HL-60 (cell line): ENCODE data around the gene NEUROG1.

Experiments
- CTCF ChIP-seq: IDR thresholded peaks from one replicate; pipeline ENCODE4 v1.5.1; 2011; ENCODE audit warnings: low read length, control low read depth, inconsistent platforms; ENCODE audit not compliant: insufficient read depth
- GABPA ChIP-seq: IDR thresholded peaks from 2 replicates; pipeline ENCODE4 v1.6.1; 2012; ENCODE audit warnings: low read depth
- POLR2AphosphoS5 ChIP-seq: IDR thresholded peaks from 2 replicates; pipeline ENCODE4 v1.6.1; 2012; ENCODE audit warnings: low read depth
- SPI1 ChIP-seq: IDR thresholded peaks from 2 replicates; pipeline ENCODE4 v1.6.1; 2012; ENCODE audit warnings: low read depth, mild to moderate bottlenecking, borderline replicate concordance

GRCh38 chr5:135486131-135487036, 49.4 kb downstream of the NEUROG1 start:
- TF ChIP-seq POLR2AphosphoS5, result no peak
- TF ChIP-seq CTCF, result no peak
- no peak for TF ChIP-seq GABPA
- TF ChIP-seq SPI1, result no peak
